ENCODE measurements around the gene ALG14.

ALG14 gene

DNA sequence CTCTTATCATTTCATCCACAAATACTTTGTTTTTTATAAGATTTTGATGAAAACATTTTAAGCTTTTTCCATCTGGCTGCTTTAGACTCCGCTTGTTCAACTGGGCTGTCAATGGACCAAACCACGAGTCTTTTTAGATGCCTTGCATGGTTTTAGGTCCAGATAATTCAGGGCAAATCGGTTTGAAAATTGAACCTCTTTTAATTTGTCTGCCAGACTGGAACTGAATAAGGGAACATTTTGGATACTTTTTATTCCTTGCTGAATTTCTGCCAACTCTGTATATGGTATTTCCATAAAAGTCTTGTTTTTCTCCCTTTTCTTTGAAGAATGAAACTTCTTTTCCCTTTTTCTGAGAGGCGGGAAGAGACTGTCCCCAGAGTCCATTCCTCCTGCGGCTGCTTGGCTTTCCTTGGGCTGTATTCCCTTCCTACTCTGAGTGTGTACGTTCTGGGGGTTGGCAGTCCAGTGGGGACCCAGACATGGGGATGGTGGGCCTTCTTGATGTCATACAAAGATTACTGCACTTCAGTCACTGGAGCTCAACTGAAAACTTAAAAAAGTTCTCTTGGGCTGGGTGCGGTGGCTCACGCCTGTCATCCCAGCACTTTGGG is 99.3 kb downstream of the ALG14 start:
- no peak overlapping the region for H3K4me3 ChIP-seq (replicated peaks; ENCODE audit: low read depth, low read length)
- TF ChIP-seq, protein P1, sequence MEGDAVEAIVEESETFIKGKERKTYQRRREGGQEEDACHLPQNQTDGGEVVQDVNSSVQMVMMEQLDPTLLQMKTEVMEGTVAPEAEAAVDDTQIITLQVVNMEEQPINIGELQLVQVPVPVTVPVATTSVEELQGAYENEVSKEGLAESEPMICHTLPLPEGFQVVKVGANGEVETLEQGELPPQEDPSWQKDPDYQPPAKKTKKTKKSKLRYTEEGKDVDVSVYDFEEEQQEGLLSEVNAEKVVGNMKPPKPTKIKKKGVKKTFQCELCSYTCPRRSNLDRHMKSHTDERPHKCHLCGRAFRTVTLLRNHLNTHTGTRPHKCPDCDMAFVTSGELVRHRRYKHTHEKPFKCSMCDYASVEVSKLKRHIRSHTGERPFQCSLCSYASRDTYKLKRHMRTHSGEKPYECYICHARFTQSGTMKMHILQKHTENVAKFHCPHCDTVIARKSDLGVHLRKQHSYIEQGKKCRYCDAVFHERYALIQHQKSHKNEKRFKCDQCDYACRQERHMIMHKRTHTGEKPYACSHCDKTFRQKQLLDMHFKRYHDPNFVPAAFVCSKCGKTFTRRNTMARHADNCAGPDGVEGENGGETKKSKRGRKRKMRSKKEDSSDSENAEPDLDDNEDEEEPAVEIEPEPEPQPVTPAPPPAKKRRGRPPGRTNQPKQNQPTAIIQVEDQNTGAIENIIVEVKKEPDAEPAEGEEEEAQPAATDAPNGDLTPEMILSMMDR (IDR thresholded peaks at IDR 0.05; ENCODE audit: low read length, missing control alignments), result no peak
- no peak for DNase-seq (ENCODE audit: low read depth)

DNA sequence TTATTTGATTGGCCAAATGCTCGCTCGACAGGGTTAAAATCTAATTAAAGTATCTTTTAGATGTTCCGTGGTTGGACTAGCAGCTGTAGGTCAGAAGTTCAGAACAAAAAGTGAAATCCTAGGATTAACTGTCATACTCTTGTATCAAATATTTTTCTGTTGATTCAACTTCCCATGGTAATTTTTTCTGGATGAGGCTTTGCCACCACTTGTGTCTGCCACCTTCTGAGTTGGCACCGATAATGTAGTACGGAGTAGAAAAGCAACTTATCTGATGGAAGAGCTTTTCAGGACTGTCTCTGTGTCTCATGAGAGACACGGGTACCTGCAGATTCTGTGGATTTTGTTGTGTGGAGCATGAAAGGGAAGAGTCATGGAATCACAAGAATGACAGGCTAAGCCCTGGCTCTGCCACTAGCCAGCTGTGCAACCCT is 101.2 kb downstream of the ALG14 start:
- H3K4me3 ChIP-seq (replicated peaks; ENCODE audit: low read depth, low read length), result no peak overlapping the region
- TF ChIP-seq, protein P1 (IDR thresholded peaks at IDR 0.05; ENCODE audit: low read length, missing control alignments), result no peak
- no peak for DNase-seq (ENCODE audit: low read depth)

DNA sequence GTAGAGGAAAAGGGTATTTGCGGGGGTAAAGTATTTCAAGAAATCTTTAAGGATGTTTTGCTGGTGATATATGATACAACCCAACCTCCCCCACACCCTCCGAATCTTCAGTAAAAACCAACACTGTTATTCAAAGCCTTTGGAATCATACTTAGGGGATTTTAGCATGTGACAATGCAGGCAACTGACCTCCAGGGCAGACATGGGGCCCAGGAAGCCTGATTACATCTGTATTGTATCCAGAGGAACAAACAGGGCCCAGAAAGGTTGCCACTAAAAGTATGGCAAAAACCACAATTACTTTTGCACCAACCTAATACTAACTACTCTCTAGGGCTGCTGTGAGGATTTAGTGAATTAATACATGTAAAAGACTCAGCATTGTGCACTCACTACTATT is 102.0 kb downstream of the ALG14 start:
- TF ChIP-seq, protein P1 (IDR thresholded peaks at IDR 0.05; ENCODE audit: low read length, missing control alignments), result no peak
- DNase-seq (ENCODE audit: low read depth), result no peak
- no peak overlapping the region for H3K4me3 ChIP-seq (replicated peaks; ENCODE audit: low read depth, low read length)

DNA sequence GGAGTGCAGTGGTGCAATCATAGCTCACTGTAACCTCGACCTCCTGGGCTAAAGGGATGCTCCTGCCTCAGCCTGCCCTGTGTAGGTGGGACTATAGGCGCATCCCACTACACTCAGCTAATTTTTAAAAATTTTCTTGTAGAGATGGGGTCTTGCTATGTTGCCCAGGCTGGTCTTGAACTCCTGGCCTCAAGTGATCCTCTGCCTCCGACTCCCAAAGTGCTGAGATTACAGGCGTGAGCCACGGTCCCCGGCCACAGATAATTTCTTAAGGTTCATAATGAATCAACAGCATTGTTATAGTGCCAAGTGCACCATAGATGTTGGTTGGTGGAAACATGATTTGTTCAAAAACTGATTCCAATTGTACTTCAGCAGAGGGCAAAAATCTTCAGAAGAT is 103.6 kb downstream of the ALG14 start:
- no peak overlapping the region for H3K4me3 ChIP-seq (replicated peaks; ENCODE audit: low read depth, low read length)
- TF ChIP-seq, protein P1 (IDR thresholded peaks at IDR 0.05; ENCODE audit: low read length, missing control alignments), result no peak
- no peak for DNase-seq (ENCODE audit: low read depth)

DNA sequence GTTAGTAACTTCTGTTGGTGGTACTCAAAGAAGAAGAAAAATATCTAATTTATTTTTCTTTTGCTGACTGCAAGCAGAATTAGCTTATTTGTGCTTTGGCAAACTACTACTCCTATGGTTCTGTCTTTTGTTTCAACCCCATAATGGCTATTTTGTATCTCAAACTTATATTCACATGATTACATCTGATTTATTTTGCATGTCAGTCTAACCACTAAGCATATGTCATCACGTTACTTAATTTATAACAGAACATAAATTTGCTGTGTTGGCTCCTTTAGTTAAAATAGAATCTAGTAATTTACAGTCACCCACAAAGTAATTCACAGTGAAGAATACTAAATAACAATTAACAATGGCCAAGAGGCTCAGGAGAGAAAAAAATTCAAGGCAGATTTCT is 106.7 kb downstream of the ALG14 start:
- TF ChIP-seq, protein P1 (IDR thresholded peaks at IDR 0.05; ENCODE audit: low read length, missing control alignments), result no peak
- DNase-seq (ENCODE audit: low read depth), result no peak
- no peak overlapping the region for H3K4me3 ChIP-seq (replicated peaks; ENCODE audit: low read depth, low read length)

DNA sequence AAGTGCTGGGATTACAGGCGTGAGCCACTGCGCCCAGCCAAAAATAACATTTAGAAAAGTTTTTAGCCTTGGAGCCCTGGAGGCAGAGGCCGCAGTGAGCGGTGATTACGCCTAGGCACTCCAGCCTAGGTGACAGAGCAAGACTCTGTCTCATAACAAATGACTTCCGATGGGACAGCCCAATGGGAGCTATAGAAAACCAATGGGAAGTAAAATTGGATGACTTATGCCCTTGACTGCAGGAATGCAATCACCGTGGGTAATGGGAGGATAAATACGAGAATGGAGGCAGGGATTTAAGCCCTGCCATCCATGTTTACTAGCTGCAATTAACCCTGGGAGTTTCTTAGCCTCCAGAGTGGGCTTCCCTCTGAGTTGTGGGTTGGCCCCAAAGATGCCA is 108.9 kb downstream of the ALG14 start:
- no peak overlapping the region for H3K4me3 ChIP-seq (replicated peaks; ENCODE audit: low read depth, low read length)
- no peak for DNase-seq (ENCODE audit: low read depth)
- TF ChIP-seq, protein P1 (IDR thresholded peaks at IDR 0.05; ENCODE audit: low read length, missing control alignments), result no peak

Data from fibroblast of pulmonary artery (primary cell).